ENCODE measurements around the gene ZNF148.

The ZNF148 gene

DNA sequence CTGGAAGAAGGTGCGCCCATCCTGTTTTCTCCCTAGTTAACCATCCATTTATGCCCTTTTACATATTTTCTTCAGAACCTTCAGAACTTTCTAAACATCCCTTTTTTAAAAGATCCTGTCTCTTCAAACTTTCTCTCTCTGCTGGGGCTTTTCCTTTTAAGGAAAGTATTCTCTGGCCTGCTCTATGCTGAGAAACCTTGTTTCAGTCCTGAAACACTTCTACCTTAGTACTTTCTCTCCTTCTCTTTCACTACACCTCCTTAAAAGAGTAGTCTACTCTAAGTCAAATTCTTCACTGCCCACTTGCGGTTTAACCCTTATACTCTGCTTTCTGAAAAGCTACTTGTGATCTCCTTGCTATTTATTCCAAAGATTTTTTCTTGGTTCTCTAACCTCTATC, 97.0 kb downstream of the ZNF148 start:
- no peak for DNase-seq

DNA sequence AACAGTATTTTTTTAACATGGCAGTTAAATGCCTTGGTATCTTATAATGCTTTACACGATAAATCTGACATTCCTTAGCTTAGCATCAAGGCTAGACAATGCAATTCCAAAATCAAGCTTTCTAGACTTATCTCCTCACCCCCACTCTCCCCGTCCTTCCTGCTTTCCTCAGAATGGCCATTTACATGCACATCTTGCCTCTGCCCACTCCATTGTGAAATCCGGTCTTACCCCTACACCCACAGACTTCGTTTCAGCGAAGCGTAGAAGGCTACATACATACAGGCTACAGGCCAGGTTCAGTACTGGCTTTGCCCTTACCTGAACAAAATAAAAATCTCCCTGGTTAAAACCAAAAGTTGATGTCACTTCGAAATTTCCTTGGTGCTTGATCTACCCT, 104.0 kb downstream of the ZNF148 start:
- no peak for DNase-seq

DNA sequence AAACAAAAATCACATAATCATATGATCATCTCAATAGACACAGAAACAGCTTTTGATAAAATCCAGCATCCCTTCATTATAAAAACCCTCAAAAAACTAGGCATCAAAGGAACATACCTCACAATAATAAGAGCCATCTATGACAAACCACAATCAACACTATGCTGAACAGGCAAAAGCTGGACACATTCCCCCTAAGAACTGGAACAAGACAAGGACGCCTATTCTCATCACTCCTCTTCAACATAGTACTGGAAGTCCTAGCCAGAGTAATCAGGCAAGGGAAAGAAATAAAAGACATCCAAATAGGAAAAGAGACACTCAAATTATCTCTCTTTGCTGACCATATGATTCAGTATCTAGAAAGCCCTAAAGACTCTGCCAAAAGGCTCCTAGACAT, 107.7 kb downstream of the ZNF148 start:
- no peak for DNase-seq

DNA sequence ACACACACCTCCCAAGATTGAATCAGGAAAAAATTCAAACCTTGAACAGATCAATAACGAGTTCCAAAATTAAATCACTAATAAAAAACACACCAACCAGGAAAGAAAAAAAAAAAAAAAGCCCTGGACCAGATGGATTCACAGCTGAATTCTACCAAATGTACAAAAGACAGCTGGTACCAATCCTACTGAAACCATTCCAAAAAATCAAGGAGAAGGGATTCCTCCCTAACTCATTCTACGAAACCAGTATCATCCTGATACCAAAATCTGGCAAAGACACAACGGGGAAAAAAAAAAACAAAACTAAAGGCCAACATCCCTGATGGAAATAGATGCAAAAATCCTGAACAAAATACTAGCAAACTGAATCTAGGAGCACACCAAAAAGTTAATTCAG, 108.2 kb downstream of the ZNF148 start:
- no peak for DNase-seq

DNA sequence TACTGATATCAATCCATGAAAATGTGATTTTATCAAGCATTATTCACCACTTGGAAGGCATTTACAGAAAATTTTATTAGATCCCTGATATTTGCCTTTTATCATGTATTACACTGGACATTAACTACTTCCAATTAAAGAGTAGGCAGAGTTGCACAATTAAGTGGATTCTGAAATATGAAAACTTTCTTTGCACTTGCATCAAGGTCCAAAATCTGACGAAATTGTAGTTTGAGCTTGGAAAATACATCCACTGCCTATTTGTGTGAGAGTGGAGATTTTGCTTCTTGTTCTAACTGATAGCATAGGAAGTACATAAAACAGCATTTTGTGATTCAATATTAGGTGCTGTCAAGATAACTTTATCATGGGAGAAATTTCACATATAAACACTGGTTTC, 113.0 kb downstream of the ZNF148 start:
- no peak for DNase-seq

DNA sequence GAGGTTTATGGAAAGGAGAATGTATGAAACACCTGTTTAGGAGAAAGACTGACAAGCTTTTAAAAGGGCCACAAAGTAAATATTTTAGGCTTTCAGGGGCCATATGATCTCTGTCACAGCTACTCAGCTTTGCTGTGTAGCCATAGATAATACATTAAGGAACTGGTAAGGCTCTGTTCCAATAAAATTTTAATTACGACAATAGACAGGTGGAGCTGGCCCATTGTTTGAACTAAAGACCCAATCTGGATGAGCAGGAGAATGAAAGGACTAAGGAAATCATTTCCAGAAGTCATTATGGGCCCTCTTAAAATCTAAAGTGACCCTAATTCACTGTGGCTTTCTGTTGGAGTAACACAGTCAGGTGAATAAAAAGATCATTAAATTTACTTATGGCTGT, 114.1 kb downstream of the ZNF148 start:
- no peak for DNase-seq

DNA sequence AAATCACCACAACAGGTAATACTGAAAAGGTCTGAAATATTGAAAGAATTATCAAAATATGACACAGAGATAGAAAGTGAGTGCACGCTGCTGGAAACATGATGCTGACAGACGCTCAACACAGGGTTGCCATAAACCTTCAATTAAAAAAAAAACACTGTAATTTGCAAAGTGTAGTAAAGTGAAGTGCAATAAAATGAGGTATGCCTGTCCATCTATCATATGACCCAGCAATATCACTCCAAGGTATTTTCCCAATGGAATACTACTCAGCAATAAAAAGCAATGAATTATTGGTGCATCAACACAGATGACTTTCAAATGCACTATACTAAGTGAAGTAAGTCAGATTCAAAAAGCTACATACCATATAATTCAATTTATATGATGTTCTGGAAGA, 115.0 kb downstream of the ZNF148 start:
- no peak for DNase-seq

DNA sequence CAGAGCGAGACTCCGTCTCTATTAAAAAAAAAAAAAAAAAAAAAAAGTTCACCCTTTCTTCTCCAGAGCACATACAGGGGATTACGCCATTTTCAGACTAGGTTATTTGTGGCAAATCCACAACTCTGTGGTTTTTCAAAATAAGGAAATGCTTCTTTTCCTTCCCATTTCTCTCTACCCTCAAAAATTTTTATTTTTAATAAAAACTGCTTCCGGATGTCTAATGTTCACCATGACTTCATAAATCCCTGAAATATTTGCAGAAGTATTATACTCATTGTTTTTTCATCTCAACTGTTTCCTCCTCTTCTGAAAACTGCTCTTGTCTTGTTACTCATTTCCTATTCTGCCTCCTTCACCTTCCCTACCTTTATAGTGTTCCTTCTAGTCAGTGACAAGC, 117.6 kb downstream of the ZNF148 start:
- no peak for DNase-seq

DNA sequence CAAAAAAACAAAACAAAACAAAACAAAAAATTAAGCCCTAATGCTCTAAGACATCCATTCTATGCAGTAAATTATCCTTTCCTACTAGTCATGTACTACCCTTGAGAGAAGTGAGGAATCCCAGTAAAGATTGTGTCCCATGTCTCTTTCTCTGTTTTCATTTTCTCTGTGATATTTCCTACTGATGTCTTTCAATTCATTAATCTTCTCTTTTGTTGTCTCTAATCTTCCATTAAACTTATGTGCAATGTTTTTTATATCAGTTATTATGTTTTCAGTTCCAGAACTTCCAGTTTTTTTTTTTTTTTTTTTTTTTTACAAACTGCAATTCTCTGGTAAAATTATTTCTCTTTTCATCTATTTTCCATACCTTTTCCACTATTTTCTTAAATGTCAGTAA, 118.5 kb downstream of the ZNF148 start:
- no peak for DNase-seq

DNA sequence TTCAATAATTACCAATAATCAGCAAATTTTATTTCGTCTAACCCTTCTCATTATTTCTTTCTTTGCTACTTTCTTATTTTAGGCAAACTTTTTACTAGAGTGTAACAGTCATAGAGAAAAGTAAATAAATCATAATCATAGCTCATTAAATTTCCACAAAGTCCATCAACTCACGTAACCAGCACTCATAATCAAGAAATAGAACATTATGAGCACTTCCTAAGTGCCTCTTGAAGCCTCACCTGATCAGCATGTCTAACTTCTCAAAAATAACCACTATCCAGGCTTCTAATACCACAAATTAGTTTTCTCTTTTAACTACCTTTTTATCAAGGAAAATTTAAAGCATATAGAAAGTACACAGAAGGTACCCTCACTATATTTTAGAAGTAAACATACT, 124.2 kb downstream of the ZNF148 start:
- no peak for DNase-seq

DNA sequence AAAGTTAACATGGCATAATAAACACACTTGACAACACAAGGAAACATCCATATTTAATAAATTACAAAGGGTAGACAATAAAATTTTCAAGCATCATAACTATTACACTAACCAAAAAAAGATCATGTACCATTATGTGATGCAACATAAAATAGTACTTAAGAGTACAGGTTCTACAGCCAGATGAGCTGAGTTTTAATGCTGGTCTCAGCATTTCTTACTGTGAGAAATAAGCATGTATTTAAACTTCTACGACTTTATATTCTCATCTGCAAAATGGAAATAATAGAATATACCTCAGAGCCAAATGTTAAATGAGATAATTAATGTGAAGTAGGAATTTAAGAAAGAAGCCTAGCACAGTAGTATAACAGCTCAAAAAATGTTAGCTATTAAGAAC, 128.9 kb downstream of the ZNF148 start:
- no peak for DNase-seq

DNA sequence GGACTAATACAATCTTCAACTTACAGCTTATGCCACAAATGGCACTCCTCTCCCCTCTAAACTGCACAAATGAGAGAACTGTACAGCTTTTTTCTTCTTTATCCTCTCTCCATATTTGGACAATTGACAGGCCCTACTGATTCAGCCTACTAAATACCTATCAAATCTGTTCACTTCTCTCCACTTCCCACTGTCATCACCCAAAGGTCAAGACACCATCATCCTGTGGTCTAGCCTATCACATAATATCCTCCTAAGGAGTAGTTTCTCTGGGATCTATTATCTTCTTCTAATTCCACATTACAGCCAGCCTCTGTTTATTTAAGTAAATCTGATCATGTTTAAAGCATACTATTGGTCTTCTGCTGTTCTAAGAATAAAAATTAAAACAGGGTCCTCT, 129.6 kb downstream of the ZNF148 start:
- DNase-seq = no peak

DNA sequence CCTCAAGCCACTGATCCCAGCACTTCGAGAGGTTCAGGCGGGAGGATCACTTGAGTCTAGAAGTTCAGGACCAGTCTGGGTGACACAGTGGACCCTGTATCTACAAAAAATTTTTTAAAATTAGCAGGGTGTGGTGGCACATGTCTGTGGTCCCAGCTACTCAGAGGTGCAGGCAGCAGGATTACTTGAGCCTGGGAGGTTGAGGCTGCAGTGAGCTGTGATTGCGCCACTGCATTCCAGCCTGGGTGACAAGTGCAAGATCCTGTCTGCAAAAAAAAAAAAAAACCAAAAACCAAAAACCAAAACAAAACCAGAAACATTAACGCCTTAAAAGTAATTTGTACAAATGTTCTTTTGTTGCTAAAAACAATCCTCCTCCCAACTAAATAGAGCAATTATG, 134.6 kb downstream of the ZNF148 start:
- no peak for DNase-seq

DNA sequence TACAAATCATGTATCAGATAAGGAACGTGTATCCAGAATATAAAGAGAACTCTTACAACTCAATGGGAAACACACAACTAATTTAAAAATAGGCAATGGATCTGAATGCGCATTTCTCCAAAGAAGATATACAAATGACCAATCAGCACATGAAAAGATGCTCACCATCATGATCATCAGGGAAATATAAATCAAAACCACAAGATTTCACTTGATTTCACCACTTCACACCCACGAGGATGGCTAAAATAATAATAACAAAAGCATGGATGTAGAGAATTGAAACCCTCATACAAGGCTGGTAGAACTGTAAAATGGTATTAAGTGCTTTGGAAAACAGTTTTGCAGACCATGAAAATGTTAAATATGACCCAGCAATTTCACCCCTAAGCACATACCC, 135.9 kb downstream of the ZNF148 start:
- DNase-seq = no peak

DNA sequence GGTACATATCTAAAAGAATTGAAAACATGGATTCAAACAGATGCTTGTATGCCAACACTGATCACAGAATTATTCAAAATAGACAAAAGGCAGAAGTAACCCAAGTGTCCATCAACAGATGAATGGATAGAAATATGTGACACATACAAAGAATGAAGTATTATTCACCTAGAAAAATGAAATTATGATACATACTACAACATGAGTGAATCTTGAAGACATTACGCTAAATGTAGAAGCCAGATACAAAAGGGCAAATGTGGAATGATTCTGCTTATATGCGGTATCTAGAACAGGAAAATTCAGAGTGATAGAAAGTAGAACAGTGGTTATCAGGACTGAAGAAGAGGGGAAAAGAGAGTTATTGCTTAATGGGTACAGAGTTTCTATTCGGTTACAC, 136.4 kb downstream of the ZNF148 start:
- no peak for DNase-seq

DNA sequence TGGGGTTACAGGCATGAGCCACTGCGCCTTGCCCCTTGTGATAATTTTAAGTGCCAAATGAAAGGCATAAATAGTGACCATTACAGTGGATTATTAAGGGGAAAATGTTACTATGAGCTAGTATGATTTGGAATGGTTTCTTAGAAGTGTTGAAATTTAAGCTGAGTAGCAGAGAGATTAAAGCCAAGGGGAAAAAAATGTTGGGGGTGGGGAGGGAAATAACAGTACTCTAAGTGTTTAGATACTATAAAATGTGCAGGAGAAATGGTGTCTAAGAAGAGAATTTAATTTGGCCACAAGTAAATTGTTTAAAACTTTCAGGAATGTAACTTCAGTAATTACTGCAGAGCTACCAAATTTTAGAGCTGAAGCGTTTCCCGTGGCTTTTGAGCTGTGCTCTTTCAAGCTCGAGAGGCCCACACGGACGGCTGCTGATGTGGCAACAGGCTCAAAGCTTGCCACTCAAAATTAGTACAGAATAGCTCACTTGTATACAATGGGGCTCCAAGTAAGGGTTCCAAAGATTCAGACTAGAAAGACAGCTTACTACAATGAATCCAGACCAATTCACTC, 138.7 kb downstream of the ZNF148 start:
- DNase-seq = no peak

DNA sequence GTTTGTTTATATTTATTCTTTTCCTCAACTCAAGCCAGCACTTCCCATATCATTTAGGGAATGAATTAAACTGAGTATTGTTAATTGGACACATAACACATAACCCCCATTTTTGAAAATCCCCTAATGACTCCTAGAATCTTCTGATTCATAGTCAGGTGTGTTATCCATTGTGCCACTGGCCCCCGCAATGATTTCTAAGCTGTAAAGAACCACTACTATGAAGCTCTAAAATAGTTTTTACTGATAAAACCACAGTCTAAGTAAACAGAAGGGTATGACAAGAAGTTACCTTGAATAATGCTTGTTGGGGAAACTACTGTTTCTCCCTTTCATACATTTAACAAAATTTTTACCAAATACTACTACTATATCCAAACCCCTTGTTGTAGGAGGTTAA, 140.3 kb downstream of the ZNF148 start:
- no peak for DNase-seq

DNA sequence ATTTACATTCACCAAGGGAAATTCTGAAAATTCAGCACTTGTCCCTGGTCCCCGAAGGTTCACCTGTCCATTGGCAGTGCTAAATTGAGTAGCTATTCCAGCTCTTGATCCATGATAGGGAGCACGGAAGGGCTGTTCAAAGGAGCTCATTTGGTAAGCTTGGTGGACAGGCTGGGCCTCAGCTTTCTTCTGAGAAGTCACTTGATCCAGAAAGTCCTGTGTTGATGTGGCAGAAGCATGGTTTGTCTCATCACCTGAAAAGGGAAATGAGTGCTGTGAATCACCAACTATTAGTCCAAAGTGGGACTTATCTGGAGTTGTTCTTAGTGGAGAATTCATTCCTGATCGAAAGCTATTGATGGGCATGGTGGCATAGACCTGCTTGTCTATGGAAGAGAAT, 142.7 kb downstream of the ZNF148 start:
- DNase-seq = no peak

DNA sequence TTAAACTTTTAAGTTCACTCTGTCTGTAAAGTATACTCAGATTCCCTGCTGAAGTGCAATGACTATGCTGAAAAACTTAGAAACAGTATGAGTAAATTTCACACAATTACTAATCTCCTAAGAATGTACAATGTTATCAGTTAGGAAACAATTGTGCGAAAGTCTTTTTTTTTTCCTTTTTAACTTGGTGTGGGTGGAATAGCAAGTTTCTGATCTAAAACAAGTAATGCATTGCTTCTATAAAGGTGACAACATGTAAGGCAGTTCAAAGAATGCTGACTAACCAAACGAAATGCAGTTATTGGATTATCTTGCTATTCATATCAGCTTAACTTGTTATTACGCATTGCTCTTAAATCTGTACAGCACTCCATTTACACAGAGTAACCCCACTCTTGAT, 143.2 kb downstream of the ZNF148 start:
- DNase-seq = no peak

DNA sequence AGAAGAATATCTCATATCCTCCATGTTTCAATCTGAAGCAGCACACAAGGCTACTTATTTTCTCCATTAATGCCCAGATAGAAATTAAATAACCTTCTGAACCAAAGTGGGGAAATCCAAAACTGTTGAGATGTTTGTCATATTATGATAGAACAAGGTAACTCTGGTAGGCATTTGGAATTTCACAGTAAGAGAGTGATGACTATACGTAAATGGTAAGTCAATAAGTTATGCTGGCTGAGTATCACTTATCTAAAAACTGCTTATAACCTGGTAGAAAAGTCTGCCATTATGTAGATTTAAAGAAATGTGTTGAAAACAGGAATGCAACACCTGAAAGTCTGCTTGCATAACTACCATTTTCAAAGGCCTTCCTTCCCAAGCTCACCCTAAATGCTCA, 145.4 kb downstream of the ZNF148 start:
- DNase-seq = no peak

DNA sequence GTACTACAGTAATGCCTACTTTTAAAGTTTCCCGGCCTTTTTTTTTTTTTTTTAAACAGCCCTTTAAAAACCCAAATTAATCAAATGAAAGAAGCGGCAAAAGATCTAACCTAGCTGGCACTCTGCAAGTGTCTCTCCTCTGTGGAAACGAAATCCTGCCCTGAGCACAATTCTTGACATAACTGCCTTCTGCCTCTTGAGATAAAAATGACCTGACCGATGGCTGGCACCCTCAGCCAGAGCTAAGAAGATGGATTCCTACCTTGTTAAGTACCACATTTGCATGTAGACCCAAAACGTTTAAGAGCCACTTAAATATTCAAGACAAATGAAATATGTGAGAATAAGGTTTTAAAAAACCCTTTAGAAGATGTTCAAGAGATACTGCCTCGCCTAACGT, 146.0 kb downstream of the ZNF148 start:
- DNase-seq = no peak

DNA sequence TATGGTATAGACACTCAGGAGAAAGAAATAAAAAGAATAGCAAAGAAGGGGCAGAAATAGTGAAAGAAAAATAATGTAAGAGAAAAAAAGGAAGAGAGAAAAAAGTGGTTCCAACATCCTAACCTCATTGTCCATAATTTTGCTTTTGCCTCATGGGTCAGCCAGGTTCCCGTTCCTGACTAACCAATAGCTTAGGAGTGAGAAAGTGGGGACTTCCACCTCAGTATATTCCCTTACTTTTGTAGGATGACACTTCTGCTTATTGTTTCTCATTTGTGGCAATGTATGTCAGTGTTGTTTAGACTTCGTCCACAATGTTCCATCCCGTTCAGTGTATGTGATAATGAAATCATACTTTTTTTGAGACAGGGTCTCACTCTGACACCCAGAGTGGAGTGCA, 153.3 kb downstream of the ZNF148 start:
- DNase-seq = no peak

DNA sequence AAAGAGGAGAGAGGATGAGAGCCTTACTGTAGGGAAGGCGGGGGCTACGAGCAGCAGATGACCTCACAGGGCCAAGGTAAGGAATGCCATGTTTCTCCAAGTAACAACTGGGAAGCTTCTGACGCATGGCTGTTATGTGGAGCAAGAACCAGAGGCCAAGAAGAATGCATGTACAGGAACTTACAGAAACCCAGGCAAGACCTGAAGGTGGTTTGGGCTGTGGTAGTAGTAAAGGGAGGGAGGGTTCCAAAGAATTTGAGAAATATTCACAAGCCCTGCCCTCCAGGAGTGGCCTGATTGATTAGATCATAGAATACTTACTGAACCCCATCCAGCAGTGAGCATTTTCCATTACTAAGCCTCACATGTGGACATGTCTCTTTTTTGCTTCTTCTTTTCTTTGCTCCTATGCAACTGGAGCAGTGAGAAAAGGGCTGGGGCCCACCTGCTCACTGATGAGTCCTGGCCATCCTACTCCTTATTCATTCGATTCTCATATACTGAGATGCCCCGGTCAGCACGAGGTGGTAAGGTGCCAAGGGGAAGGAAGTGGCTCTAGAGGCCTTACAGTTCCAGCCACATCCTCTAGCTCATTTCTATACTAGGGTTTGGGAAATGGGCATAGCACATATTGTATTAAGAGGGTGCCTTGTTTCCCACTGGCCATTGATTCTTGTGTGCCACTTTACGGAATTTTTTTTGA, 154.2 kb downstream of the ZNF148 start:
- no peak for DNase-seq

DNA sequence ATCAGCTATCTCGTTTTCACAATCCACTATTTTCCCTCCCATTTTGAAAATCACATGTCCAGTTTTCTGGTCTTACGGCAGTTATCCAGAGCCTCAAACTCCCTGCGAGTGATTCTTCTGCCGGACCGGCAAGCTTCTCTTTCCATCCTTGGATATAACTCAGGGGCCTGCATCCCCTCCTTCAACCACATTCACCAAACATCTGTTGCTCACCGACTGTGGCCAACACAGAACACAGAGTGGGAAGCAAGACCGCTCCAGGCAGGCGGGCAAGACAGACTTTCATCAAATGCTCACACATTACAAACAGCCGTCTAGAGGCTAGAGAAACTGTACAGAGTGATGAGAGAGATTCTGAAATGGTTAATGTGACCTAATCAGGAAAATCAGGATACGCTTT, 154.9 kb downstream of the ZNF148 start:
- DNase-seq = no peak

DNA sequence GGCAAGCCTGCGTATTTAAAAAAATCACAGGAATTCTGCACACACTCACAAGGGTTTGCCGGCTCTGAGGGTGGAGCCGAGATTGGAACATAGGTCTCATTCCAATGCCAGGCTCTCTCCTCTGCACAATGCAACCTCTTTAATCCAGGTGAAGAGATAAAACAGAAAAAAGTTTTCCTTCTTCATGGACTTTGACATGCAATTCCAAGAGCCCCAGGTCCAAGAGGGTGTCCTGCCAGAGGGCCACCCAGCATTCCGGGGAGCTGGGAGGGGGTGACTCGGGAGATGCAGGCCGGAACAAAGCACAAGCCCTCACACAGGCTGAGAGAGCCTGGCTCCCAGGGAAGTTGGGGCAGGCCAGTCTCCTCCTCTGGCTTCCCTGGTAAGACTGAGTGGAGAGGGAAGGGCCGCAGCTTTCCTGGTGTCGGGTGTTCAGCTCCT, 155.8 kb downstream of the ZNF148 start:
- no peak for DNase-seq
